Mammary epithelial cell (primary cell): Measurements from ENCODE around the gene ABHD1.

Experiments
- CTCF ChIP-seq, 2 donors: IDR thresholded peaks in 1 of 2; conservative IDR thresholded peaks in 1 of 2; 2 replicates each; pipeline ENCODE4 v1.5.1; 2011 to 2012; ENCODE audit warnings: inconsistent platforms in 2 of 2, low read length in 2 of 2, mild to moderate bottlenecking in 2 of 2, control low read depth in 1 of 2, low read depth in 1 of 2; ENCODE audit not compliant: insufficient read depth in 1 of 2; ENCODE audit errors: extremely low read depth in 1 of 2
- EZH2 ChIP-seq: IDR thresholded peaks from 2 replicates; pipeline ENCODE4 v1.6.1; 2012; ENCODE audit warnings: low read length, inconsistent platforms, borderline replicate concordance

DNA sequence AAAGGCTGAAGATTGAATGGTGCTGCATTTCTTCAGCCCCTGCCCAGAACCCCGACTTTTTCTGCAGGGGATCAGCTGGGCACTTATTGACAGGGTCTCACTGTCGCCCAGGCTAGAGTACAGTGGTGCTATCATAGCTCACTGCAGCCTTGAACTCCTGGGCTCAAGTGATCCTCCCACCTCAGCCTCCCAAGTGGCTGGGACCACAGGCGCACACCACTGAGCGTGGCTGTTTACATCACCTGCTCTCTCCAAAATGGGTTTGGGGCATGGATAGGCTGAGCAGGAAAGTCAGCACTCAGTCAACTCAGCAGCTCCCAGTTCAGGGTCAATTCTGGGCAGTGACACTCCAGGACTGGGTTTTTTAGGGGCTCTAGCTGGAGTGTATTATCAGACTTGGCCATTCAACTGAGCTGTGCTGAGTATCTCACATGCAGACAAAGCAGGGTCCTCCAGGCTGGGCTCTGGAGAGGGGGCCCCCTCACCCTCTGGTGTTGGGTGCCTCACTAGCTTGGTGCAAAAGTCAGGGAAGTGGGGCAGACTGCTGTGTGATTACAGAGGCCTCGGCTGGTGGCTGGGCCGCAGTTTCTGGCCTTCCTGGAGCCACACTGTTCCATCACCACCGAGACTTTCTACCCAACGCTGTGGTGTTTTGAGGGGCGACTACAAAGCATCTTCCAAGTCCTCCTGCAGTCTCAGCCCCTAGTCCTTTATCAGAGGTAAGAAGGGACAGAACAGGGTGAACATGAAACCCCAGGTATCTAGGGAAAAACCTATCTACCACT, 4.5 kb downstream of the ABHD1 start:
- TF ChIP-seq CTCF (conservative IDR thresholded peaks at IDR 0.05 in 1 of 2, IDR thresholded peaks at IDR 0.05 in 1 of 2; ENCODE audit: extremely low read depth in 1 of 2, insufficient read depth in 1 of 2, low read depth in 1 of 2, low read length in 2 of 2) (no peak), EZH2 (no peak)
